Measurements from ENCODE around the gene ADRB2. TPM values are rescaled to one million over a fixed set of nuclear protein-coding genes. Genes with fewer than 3 reads are reported as not detected.

ADRB2 gene
- total RNA-seq, 1 experiment from 2014 or later, result 2.8 TPM

DNA sequence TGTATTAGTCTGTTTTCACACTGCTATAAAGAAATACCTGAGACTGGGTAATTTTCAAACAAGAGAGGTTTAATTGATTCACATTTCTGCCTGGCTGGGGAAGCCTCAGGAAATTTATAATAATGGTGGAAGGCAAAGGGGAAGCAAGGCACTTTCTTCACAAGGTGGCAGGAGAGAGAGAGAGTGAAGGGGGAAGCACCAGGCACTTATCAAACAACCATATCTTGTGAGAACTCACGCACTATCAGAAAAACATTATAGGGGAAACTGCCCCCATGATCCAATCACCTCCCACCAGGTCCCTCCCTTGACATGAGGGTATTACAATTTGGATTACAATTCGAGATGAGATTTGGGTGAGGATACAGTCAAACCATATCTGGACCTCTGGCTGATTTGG, 34.7 kb downstream of the ADRB2 start:
- ChIA-PET CTCF (no interaction called here), POLR2A (ENCODE audit: unreplicated experiment) (interaction anchor here (0.6 kb wide), 1 partner anchor 326 kb away, joined by 7 read pairs; no protein-coding TSS in a partner anchor)
- H3K27ac ChIP-seq, result no peak overlapping the region
- no TSS peak for BruUV-seq (replicated peaks)
- no peak for TF ChIP-seq EZH2 (IDR thresholded peaks at IDR 0.05; ENCODE audit: low read depth)
- TF ChIP-seq, protein P1, sequence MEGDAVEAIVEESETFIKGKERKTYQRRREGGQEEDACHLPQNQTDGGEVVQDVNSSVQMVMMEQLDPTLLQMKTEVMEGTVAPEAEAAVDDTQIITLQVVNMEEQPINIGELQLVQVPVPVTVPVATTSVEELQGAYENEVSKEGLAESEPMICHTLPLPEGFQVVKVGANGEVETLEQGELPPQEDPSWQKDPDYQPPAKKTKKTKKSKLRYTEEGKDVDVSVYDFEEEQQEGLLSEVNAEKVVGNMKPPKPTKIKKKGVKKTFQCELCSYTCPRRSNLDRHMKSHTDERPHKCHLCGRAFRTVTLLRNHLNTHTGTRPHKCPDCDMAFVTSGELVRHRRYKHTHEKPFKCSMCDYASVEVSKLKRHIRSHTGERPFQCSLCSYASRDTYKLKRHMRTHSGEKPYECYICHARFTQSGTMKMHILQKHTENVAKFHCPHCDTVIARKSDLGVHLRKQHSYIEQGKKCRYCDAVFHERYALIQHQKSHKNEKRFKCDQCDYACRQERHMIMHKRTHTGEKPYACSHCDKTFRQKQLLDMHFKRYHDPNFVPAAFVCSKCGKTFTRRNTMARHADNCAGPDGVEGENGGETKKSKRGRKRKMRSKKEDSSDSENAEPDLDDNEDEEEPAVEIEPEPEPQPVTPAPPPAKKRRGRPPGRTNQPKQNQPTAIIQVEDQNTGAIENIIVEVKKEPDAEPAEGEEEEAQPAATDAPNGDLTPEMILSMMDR (conservative IDR thresholded peaks at IDR 0.05), result no peak
- no peaks in the 10 kb centered on the region for H3K9me3 ChIP-seq (ENCODE audit: insufficient read depth, low read depth)
- no peak overlapping the region for H3K4me2 ChIP-seq
- no peaks in the 10 kb centered on the region for H3F3A ChIP-seq (ENCODE audit: insufficient read depth, low read depth)
- H3K79me2 ChIP-seq (ENCODE audit: low read depth), result no peaks in the 10 kb centered on the region
- H3K9me2 ChIP-seq (ENCODE audit: insufficient read depth), result no peaks in the 10 kb centered on the region
- no peak overlapping the region for H2AFZ ChIP-seq
- H4K20me1 ChIP-seq (ENCODE audit: insufficient read depth), result no peaks in the 10 kb centered on the region
- DNase-seq, result no peak
- no peaks in the 10 kb centered on the region for H3K4me1 ChIP-seq (replicated peaks; ENCODE audit: insufficient read depth)
- no peak overlapping the region for H3K4me3 ChIP-seq
- intact Hi-C loops (cut with micrococcal nuclease; ENCODE audit: unreplicated experiment), result no loop called here
- no peaks in the 10 kb centered on the region for H3K27me3 ChIP-seq (ENCODE audit: insufficient read depth, low read depth)
- H3K36me3 ChIP-seq (ENCODE audit: low read depth), result no peaks in the 10 kb centered on the region

DNA sequence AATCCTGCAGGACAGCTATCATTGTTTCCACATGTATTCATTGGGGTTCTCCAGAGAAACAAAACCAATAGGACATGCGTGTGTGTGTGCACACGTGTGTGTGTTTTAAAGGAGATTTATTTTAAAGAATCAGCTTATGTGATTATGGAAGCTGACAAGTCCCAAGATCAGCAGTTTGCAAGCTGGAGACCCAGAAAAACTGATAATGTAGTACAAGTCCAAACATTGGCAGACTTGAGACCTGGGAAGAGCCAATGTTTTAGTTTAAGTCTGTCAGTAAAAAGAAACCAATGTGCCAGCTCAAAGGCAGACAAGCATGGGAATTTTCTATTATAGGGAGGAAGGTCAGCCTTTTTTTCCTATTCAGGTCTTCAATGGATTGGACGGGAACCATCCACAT, 35.3 kb downstream of the ADRB2 start:
- Histone ChIP-seq H3F3A (ENCODE audit: insufficient read depth, low read depth) (no peaks in the 10 kb centered on the region), H3K4me2 (no peak overlapping the region), H3K4me3 (no peak overlapping the region), H3K27ac (no peak overlapping the region), H3K4me1 (replicated peaks; ENCODE audit: insufficient read depth) (no peaks in the 10 kb centered on the region), H2AFZ (no peak overlapping the region), H3K36me3 (ENCODE audit: low read depth) (no peaks in the 10 kb centered on the region), H3K9me2 (ENCODE audit: insufficient read depth) (no peaks in the 10 kb centered on the region), H3K79me2 (ENCODE audit: low read depth) (no peaks in the 10 kb centered on the region), H3K9me3 (ENCODE audit: insufficient read depth, low read depth) (no peaks in the 10 kb centered on the region), H4K20me1 (ENCODE audit: insufficient read depth) (no peaks in the 10 kb centered on the region), H3K27me3 (ENCODE audit: insufficient read depth, low read depth) (no peaks in the 10 kb centered on the region)
- no TSS peak for BruUV-seq (replicated peaks)
- intact Hi-C loops (cut with micrococcal nuclease; ENCODE audit: unreplicated experiment), result no loop called here
- no peak for DNase-seq
- ChIA-PET POLR2A (ENCODE audit: unreplicated experiment) (interaction anchor here (0.6 kb wide), 1 partner anchor 325 kb away, joined by 7 read pairs; no protein-coding TSS in a partner anchor), CTCF (no interaction called here)
- TF ChIP-seq, protein P1 (conservative IDR thresholded peaks at IDR 0.05), result no peak
- no peak for TF ChIP-seq EZH2 (IDR thresholded peaks at IDR 0.05; ENCODE audit: low read depth)

DNA sequence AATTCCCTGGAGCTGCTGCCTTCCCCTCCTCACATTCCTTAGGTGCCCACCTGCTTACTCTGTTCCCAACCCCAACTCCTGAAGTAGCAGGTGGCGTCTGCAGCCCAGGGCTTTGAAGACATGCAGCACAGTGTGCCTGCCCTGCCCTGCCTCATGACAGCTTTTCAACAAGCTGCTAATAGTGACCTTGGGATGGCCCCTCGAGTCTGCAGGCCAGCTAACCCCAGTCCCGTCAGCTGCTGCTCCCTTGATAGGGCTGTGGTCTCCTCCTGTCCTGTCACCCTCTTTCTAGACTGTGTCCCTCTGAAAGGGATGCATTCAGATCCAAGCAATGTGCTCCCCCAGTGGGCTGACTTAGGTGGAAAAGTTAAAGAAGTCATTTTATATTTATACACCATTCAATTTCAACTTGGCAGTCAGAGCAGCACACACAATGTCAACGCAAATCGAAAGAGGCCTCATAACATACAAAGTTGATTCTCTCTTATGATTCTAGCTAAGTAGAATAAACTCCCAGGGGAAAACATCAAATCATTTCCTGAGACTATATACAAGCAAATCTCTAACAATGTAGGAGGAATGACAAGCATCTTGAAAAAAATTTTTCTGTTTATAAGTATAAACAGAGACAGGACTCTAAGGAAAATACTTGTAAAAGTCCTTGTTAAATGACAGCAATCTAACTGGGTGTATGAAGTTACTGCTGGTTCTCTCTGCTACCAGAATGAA, 37.9 kb downstream of the ADRB2 start:
- H3K27ac ChIP-seq, result no peak overlapping the region
- CTCF ChIA-PET, result no interaction called here
- no peak for TF ChIP-seq EZH2 (IDR thresholded peaks at IDR 0.05; ENCODE audit: low read depth)
- TF ChIP-seq, protein P1 (conservative IDR thresholded peaks at IDR 0.05), result no peak
- H3K79me2 ChIP-seq (ENCODE audit: low read depth), result no peaks in the 10 kb centered on the region
- no peaks in the 10 kb centered on the region for H3K4me1 ChIP-seq (replicated peaks; ENCODE audit: insufficient read depth)
- H3K4me2 ChIP-seq, result no peak overlapping the region
- H3F3A ChIP-seq (ENCODE audit: insufficient read depth, low read depth), result no peaks in the 10 kb centered on the region
- intact Hi-C loops (cut with micrococcal nuclease; ENCODE audit: unreplicated experiment), result no loop called here
- no peaks in the 10 kb centered on the region for H4K20me1 ChIP-seq (ENCODE audit: insufficient read depth)
- no peaks in the 10 kb centered on the region for H3K27me3 ChIP-seq (ENCODE audit: insufficient read depth, low read depth)
- no peak overlapping the region for H3K4me3 ChIP-seq
- H2AFZ ChIP-seq, result no peak overlapping the region
- H3K9me3 ChIP-seq (ENCODE audit: insufficient read depth, low read depth), result no peaks in the 10 kb centered on the region
- H3K36me3 ChIP-seq (ENCODE audit: low read depth), result no peaks in the 10 kb centered on the region
- POLR2A ChIA-PET (ENCODE audit: unreplicated experiment), result no interaction called here
- no TSS peak for BruUV-seq (replicated peaks)
- no peak for DNase-seq
- H3K9me2 ChIP-seq (ENCODE audit: insufficient read depth), result no peaks in the 10 kb centered on the region
